K562 (cell line): ENCODE measurements around the gene INPP4B. TPM values are rescaled to one million over a fixed set of nuclear protein-coding genes. Genes with fewer than 3 reads are reported as not detected.

ENCODE experiments used
- ATAC-seq: fragments of 200-7000 bp; cut with Tn5 transposase; 3 replicates; pipeline ENCODE4 v1.9.1; 2020; ENCODE audit warnings: moderate library complexity
- BruUV-seq: library from RNA; stranded (reverse); fragments of 400-500 nt; replicated peaks from 2 replicates; lab custom pipeline; 2021; lab: Mats Ljungman, UMichigan
- CTCF ChIA-PET: fragments of 300-600 bp; formaldehyde crosslinking; extraction: SDS; loops from one replicate; lab custom pipeline; 2021; ENCODE audit warnings: low intra/inter-chr PET ratio; lab: Yijun Ruan, JAX
- POLR2A ChIA-PET: fragments of 300-600, 350-650 bp; sonication (Branson Sonifier 250); formaldehyde crosslinking; extraction: SDS; loops from one replicate; lab custom pipeline; 2021; ENCODE audit warnings: antibody characterized with exemption, inconsistent platforms; lab: Yijun Ruan, JAX
- DNase-seq, 4 experiments: peaks; one replicate each; pipeline versions ENCODE4 v3.0.0 to v3.0.0-alpha.2; 2011 to 2018; ENCODE audit warnings: low spot score in 3 of 4, mixed read lengths in 3 of 4; ENCODE audit errors: extremely low read depth in 1 of 4
- FAIRE-seq: peaks from 2 replicates; lab custom pipeline; 2011; peaks lifted over from hg19 to GRCh38; lab: Jason Lieb, UNC
- H2AFZ ChIP-seq: 2 replicates; pipeline ENCODE4 v1.6.0; 2011; ENCODE audit warnings: low read depth, low read length, control low read depth, inconsistent platforms
- H3K27ac ChIP-seq: fragments of 200-600 bp; 3 replicates; pipeline ENCODE4 v1.8.0; 2011; ENCODE audit warnings: low read depth, mild to moderate bottlenecking, control low read depth, inconsistent platforms, low read length, moderate library complexity, mixed read lengths; ENCODE audit errors: extremely low read depth
- H3K27me3 ChIP-seq, 2 experiments: fragments of 300-600 bp in 1 of 2; 2 replicates in 1 of 2; 3 replicates in 1 of 2; pipeline versions ENCODE4 v1.6.0 to v1.8.0; 2011; ENCODE audit warnings: inconsistent platforms in 2 of 2, low read length in 2 of 2, mild to moderate bottlenecking in 1 of 2, mixed read lengths in 1 of 2, moderate library complexity in 1 of 2; ENCODE audit not compliant: control insufficient read depth in 2 of 2, insufficient read depth in 2 of 2
- H3K36me3 ChIP-seq: fragments of 300-600 bp; 3 replicates; pipeline ENCODE4 v1.8.0; 2011; ENCODE audit warnings: mild to moderate bottlenecking, low read length, inconsistent platforms; ENCODE audit not compliant: control insufficient read depth, insufficient read depth
- H3K4me1 ChIP-seq, 2 experiments: fragments of 200-600 bp in 1 of 2; replicated peaks in 1 of 2; 2 replicates in 1 of 2; 3 replicates in 1 of 2; pipeline versions ENCODE4 v1.5.1 to v1.8.0; 2011; ENCODE audit warnings: inconsistent platforms in 2 of 2, low read length in 2 of 2, mild to moderate bottlenecking in 1 of 2, mixed read lengths in 1 of 2, moderate library complexity in 1 of 2; ENCODE audit not compliant: control insufficient read depth in 2 of 2, insufficient read depth in 2 of 2
- H3K4me2 ChIP-seq: 2 replicates; pipeline ENCODE4 v1.6.1; 2011; ENCODE audit warnings: low read length, control low read depth, inconsistent platforms, mixed read lengths; ENCODE audit not compliant: insufficient read depth
- H3K4me3 ChIP-seq: fragments of 200-600 bp; sonication (generic), shearing (Covaris generic); 2 replicates; pipeline ENCODE4 v1.5.1; 2016; ENCODE audit warnings: control low read depth, inconsistent platforms
- H3K79me2 ChIP-seq: fragments of 200-600 bp; 3 replicates; pipeline ENCODE4 v1.8.0; 2011; ENCODE audit warnings: low read length, inconsistent platforms; ENCODE audit not compliant: control insufficient read depth, insufficient read depth
- H3K9ac ChIP-seq, 2 experiments: 2 replicates each; pipeline versions ENCODE4 v1.6.0 to v1.6.1; 2011; ENCODE audit warnings: low read depth in 2 of 2, low read length in 2 of 2, control low read depth in 1 of 2, inconsistent platforms in 1 of 2, mild to moderate bottlenecking in 1 of 2, mixed read lengths in 1 of 2; ENCODE audit not compliant: insufficient read depth in 1 of 2
- H3K9me1 ChIP-seq: one replicate; pipeline ENCODE4 v1.6.0; 2011; ENCODE audit warnings: inconsistent platforms, mild to moderate bottlenecking, low read length, moderate library complexity; ENCODE audit not compliant: control insufficient read depth, insufficient read depth
- H3K9me3 ChIP-seq: replicated peaks from 2 replicates; pipeline ENCODE4 v1.5.1; 2011; ENCODE audit warnings: low read depth, low read length, inconsistent platforms; ENCODE audit not compliant: control insufficient read depth, insufficient read depth
- H4K20me1 ChIP-seq: replicated peaks from 2 replicates; pipeline ENCODE4 v1.6.1; 2011; ENCODE audit warnings: low read length, inconsistent platforms, mixed read lengths; ENCODE audit not compliant: control insufficient read depth, insufficient read depth
- ETS2 ChIP-seq: IDR thresholded peaks from 2 replicates; pipeline ENCODE4 v1.6.1; 2016; ENCODE audit warnings: borderline replicate concordance, missing genetic modification characterization, mild to moderate bottlenecking, moderate library complexity, missing compliant biosample characterization; ENCODE audit not compliant: poor library complexity, severe bottlenecking
- IFI16 ChIP-seq: fragments of 250-450 bp; sonication (Bioruptor Pico); IDR thresholded peaks from 2 replicates; pipeline ENCODE4 v2.1.2; 2022; ENCODE audit warnings: mild to moderate bottlenecking, inconsistent platforms
- KLF16 ChIP-seq: IDR thresholded peaks from 2 replicates; pipeline ENCODE4 v1.6.1; 2016; ENCODE audit warnings: antibody characterized with exemption
- PCBP2 ChIP-seq: fragments of 200-400 bp; formaldehyde crosslinking; IDR thresholded peaks from 2 replicates; pipeline ENCODE4 v1.6.1; 2018; ENCODE audit warnings: low read length, low read depth, mild to moderate bottlenecking, moderate library complexity; ENCODE audit not compliant: poor library complexity, severe bottlenecking
- RAD21 ChIP-seq, 2 experiments: fragments of 250-450 bp in 1 of 2; fragments of 450-650 bp in 1 of 2; sonication (Bioruptor Pico) in 1 of 2; formaldehyde crosslinking in 1 of 2; IDR thresholded peaks in 1 of 2; conservative IDR thresholded peaks in 1 of 2; 2 replicates each; pipeline versions ENCODE4 v1.4.0 to v1.8.0; 2020 to 2022; ENCODE audit warnings: mild to moderate bottlenecking in 2 of 2, moderate library complexity in 1 of 2
- RAD51 ChIP-seq: fragments of 450-650 bp; IDR thresholded peaks from 2 replicates; pipeline ENCODE4 v1.7.1; 2016; ENCODE audit warnings: low read depth, mild to moderate bottlenecking, borderline replicate concordance
- RHOXF2B ChIP-seq: fragments of 250-450 bp; sonication (Bioruptor Pico); conservative IDR thresholded peaks from 2 replicates; pipeline ENCODE4 v1.5.1; 2021
- SIN3B ChIP-seq: fragments of 450-650 bp; IDR thresholded peaks from 2 replicates; pipeline ENCODE4 v1.6.1; 2017; ENCODE audit warnings: low read depth, mild to moderate bottlenecking, moderate library complexity
- ZKSCAN8 ChIP-seq: fragments of 200-800 bp; sonication (Bioruptor generic); IDR thresholded peaks from 2 replicates; pipeline ENCODE4 v1.6.1; 2016; ENCODE audit warnings: missing genetic modification characterization, missing compliant biosample characterization
- ZNF121 ChIP-seq: sonication (generic); formaldehyde crosslinking; conservative IDR thresholded peaks from 2 replicates; pipeline ENCODE4 v1.8.0; 2022; ENCODE audit warnings: missing genetic modification reagents
- ZNF165 ChIP-seq: fragments of 250-450 bp; sonication (Bioruptor Pico); IDR thresholded peaks from 2 replicates; pipeline ENCODE4 v1.4.0; 2020; ENCODE audit warnings: borderline replicate concordance
- ZNF174 ChIP-seq: fragments of 250-450 bp; sonication (Bioruptor Pico); IDR thresholded peaks from 2 replicates; pipeline ENCODE4 v1.4.0; 2020; ENCODE audit warnings: mild to moderate bottlenecking
- ZNF76 ChIP-seq: fragments of 250-450 bp; sonication (Bioruptor Pico); IDR thresholded peaks from 2 replicates; pipeline ENCODE4 v1.4.0; 2020; ENCODE audit warnings: mild to moderate bottlenecking, moderate library complexity, borderline replicate concordance
- ZNF77 ChIP-seq: fragments of 250-450 bp; sonication (Bioruptor Pico); IDR thresholded peaks from 2 replicates; pipeline ENCODE4 v1.5.0; 2020
- ZSCAN32 ChIP-seq: fragments of 450-650 bp; formaldehyde crosslinking; IDR thresholded peaks from 2 replicates; pipeline ENCODE4 v1.4.0; 2020; ENCODE audit warnings: mild to moderate bottlenecking, moderate library complexity
- WGBS: fragments of 100-300 bp; shearing (Covaris generic); methylation state at CpG from one replicate; pipeline ENCODE4 v1.1.6; 2016; ENCODE audit warnings: low coverage, mixed read lengths; ENCODE audit not compliant: insufficient coverage; ENCODE audit errors: missing lambda C conversion rate; 5-methylcytosine and 5-hydroxymethylcytosine counted together
- in situ Hi-C: fragments of 300-500 bp; cut with MboI; formaldehyde crosslinking; loops from 4 replicates; pipeline ENCODE4 v1.15.0; 2018; ENCODE audit warnings: inconsistent platforms, mixed read lengths
- intact Hi-C: fragments of 100-400 bp; cut with micrococcal nuclease; formaldehyde crosslinking; loops from 2 replicates; pipeline ENCODE4 v1.14.2; 2022
- polyA plus RNA-seq, 8 experiments: library from polyadenylated mRNA; depleted of rRNA in 4 of 8; stranded (reverse) in 5 of 8; unstranded in 3 of 8; fragments of >200 nt; fragmentation: Nextera tagmentation in 2 of 8; fragmentation: Illumina TruSeq in 1 of 8; extraction: Ambion mirVana in 2 of 8; extraction: Trizol in 1 of 8; gene quantifications; 2 replicates each; pipeline versions ENCODE4 v1.2.1 to v1.2.3, GENCODE V29; 2011 to 2014; ENCODE audit warnings: inconsistent platforms in 1 of 8, missing spikeins in 1 of 8
- total RNA-seq, 7 experiments: library from RNA; depleted of rRNA in 6 of 7; stranded (reverse); fragments of >200 nt in 6 of 7; fragmentation: Illumina TruSeq in 2 of 7; extraction: Trizol in 2 of 7; gene quantifications; 2 replicates each; pipeline versions ENCODE4 v1.2.1 to v1.2.3, GENCODE V29; 2011 to 2021; ENCODE audit warnings: low replicate concordance in 1 of 7
- TF ChIP-seq, protein P1 (sequence below): fragments of 250-450 bp; sonication (Bioruptor Pico); IDR thresholded peaks from 2 replicates; pipeline ENCODE4 v1.5.0; 2021; ENCODE audit warnings: mild to moderate bottlenecking, borderline replicate concordance
- TF ChIP-seq, protein P2 (sequence below): fragments of 250-450 bp; sonication (Bioruptor Pico); IDR thresholded peaks from 2 replicates; pipeline ENCODE4 v1.4.0; 2020; ENCODE audit warnings: borderline replicate concordance

INPP4B gene
- total and polyA plus RNA-seq, 9 of the 15 experiments (the other 6 are each of a cell fraction or from before 2014, with no cell fraction given) = 0.04 to 0.11 TPM; not detected in 7

DNA sequence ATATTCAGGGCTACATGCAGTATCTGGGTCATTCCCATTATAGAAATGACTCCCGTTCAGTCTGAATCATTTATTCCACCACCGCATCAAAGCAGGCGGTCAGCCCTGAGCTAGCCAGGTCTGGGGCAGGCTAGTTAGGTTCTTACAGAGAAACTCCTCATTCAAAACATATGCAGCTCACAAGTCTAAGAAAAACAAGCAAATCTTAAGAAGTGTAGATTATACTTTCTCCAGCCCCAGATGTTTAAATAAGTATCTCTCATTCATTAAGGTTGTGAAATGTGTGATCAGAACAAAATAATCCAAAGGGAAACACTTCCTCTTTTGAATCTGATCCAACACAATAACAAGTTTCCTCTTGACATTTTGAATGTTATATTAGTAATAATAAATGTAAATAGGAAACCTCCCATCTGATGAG, 441.9 kb downstream of the INPP4B start:
- DNase-seq = no peak
- H3K27ac ChIP-seq = no peak overlapping the region
- CTCF ChIA-PET = no interaction called here
- TF ChIP-seq ZKSCAN8 (CRISPR knock-in tag) (no peak), IFI16 (CRISPR knock-in tag) (no peak), ZSCAN32 (CRISPR knock-in tag) (no peak), ETS2 (tag) (no peak), RAD21 (CRISPR knock-in tag; conservative IDR thresholded peaks at IDR 0.05 in 1 of 2, IDR thresholded peaks at IDR 0.05 in 1 of 2) (no peak), ZNF165 (CRISPR knock-in tag) (no peak), SIN3B (no peak), RAD51 (no peak), ZNF77 (CRISPR knock-in tag) (no peak), ZNF174 (CRISPR knock-in tag) (no peak), ZNF76 (CRISPR knock-in tag) (no peak), RHOXF2B (CRISPR knock-in tag) (no peak), KLF16 (no peak), PCBP2 (no peak), ZNF121 (CRISPR knock-in tag) (no peak)
- TF ChIP-seq, protein P1, sequence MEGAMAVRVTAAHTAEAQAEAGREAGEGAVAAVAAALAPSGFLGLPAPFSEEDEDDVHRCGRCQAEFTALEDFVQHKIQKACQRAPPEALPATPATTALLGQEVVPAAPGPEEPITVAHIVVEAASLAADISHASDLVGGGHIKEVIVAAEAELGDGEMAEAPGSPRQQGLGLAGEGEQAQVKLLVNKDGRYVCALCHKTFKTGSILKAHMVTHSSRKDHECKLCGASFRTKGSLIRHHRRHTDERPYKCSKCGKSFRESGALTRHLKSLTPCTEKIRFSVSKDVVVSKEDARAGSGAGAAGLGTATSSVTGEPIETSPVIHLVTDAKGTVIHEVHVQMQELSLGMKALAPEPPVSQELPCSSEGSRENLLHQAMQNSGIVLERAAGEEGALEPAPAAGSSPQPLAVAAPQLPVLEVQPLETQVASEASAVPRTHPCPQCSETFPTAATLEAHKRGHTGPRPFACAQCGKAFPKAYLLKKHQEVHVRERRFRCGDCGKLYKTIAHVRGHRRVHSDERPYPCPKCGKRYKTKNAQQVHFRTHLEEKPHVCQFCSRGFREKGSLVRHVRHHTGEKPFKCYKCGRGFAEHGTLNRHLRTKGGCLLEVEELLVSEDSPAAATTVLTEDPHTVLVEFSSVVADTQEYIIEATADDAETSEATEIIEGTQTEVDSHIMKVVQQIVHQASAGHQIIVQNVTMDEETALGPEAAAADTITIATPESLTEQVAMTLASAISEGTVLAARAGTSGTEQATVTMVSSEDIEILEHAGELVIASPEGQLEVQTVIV (CRISPR knock-in tag) = no peak
- TF ChIP-seq, protein P2, sequence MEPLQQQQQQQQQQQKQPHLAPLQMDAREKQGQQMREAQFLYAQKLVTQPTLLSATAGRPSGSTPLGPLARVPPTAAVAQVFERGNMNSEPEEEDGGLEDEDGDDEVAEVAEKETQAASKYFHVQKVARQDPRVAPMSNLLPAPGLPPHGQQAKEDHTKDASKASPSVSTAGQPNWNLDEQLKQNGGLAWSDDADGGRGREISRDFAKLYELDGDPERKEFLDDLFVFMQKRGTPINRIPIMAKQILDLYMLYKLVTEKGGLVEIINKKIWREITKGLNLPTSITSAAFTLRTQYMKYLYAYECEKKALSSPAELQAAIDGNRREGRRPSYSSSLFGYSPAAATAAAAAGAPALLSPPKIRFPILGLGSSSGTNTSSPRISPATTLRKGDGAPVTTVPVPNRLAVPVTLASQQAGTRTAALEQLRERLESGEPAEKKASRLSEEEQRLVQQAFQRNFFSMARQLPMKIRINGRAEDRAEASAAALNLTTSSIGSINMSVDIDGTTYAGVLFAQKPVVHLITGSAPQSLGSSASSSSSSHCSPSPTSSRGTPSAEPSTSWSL (CRISPR knock-in tag) = no peak

More for the DNA sequence above, 441.9 kb downstream of the INPP4B start:
- no TSS peak for BruUV-seq
- H3K4me1 ChIP-seq = no peaks in the 10 kb centered on the region
- no peak overlapping the region for H2AFZ ChIP-seq
- H4K20me1 ChIP-seq = no peaks in the 10 kb centered on the region
- intact Hi-C loops (no loop called here), in situ Hi-C loops (no loop called here)
- no peaks in the 10 kb centered on the region for H3K9me1 ChIP-seq
- 2% methylated on average over 3 of the region's 3 CpGs for WGBS
- no peak overlapping the region for H3K4me2 ChIP-seq
- FAIRE-seq (no peak), ATAC-seq (no peak)
- no peak overlapping the region for H3K4me3 ChIP-seq
- H3K9ac ChIP-seq = no peak overlapping the region
- H3K36me3 ChIP-seq = no peaks in the 10 kb centered on the region
- no peaks in the 10 kb centered on the region; the same call in 1 of the 2 replicates for H3K9me3 ChIP-seq
- POLR2A ChIA-PET = no interaction called here
- no peaks in the 10 kb centered on the region for H3K79me2 ChIP-seq
- H3K27me3 ChIP-seq = no peaks in the 10 kb centered on the region
